ENCODE data around the gene ABCC1.

The ABCC1 gene

GRCh38 chr16:16096121-16096857 is 146.9 kb downstream of the ABCC1 start:
- Histone ChIP-seq H3K27ac (ENCODE audit: insufficient read depth in 1 of 2, low read depth in 1 of 2, low read length in 2 of 2, poor library complexity in 1 of 2, severe bottlenecking in 2 of 2) (peak overlapping the region; percentile 50 to 63), H3K27me3 (replicated peaks in 2 of 5; ENCODE audit: control insufficient read depth in 4 of 5, insufficient read depth in 5 of 5, low read length in 4 of 5) (no peaks in the 10 kb centered on the region), H3K9me3 (ENCODE audit: control extremely low read depth in 1 of 5, control insufficient read depth in 4 of 5, insufficient read depth in 2 of 5, low read depth in 1 of 5, low read length in 4 of 5) (no peaks in the 10 kb centered on the region), H3K36me3 (ENCODE audit: control insufficient read depth in 4 of 4, insufficient read depth in 4 of 4, low read length in 3 of 4) (peaks cover 21 to 79% (median 65%) of the 10 kb centered on the region in 4 experiments), H3K4me1 (ENCODE audit: control extremely low read depth in 1 of 4, control insufficient read depth in 4 of 4, insufficient read depth in 4 of 4, low read length in 3 of 4) (peaks cover 0 to 54% (median 26%) of the 10 kb centered on the region in 4 experiments), H3K4me3 (ENCODE audit: control insufficient read depth in 1 of 7, extremely low read depth in 1 of 7, insufficient read depth in 4 of 7, low read depth in 2 of 7, low read length in 6 of 7) (no peak overlapping the region)
- CTCF ChIA-PET, result interaction anchor here (0.9 to 3.5 kb wide), 7 partner anchors 8 to 25 kb away, joined by 3 to 17 read pairs (median 4); no protein-coding TSS in a partner anchor
- DNase-seq, result peak in 2 of 3 donors; percentile 58 to 60
- WGBS (ENCODE audit: insufficient coverage), result 59% methylated on average over 10 of the region's 14 CpGs
- POLR2A ChIA-PET, result interaction anchor here (1.0 to 1.1 kb wide), 2 partner anchors 24 to 31 kb away, joined by 7 read pairs; no protein-coding TSS in a partner anchor

GRCh38 chr16:16096858-16097213 is 147.4 kb downstream of the ABCC1 start:
- Histone ChIP-seq H3K9me3 (ENCODE audit: control extremely low read depth in 1 of 5, control insufficient read depth in 4 of 5, insufficient read depth in 2 of 5, low read depth in 1 of 5, low read length in 4 of 5) (no peaks in the 10 kb centered on the region), H3K36me3 (ENCODE audit: control insufficient read depth in 4 of 4, insufficient read depth in 4 of 4, low read length in 3 of 4) (peaks cover 19 to 79% (median 65%) of the 10 kb centered on the region in 4 experiments), H3K27ac (ENCODE audit: insufficient read depth in 1 of 2, low read depth in 1 of 2, low read length in 2 of 2, poor library complexity in 1 of 2, severe bottlenecking in 2 of 2) (peak overlapping the region; percentile 50 to 63), H3K4me3 (ENCODE audit: control insufficient read depth in 1 of 7, extremely low read depth in 1 of 7, insufficient read depth in 4 of 7, low read depth in 2 of 7, low read length in 6 of 7) (no peak overlapping the region), H3K4me1 (ENCODE audit: control extremely low read depth in 1 of 4, control insufficient read depth in 4 of 4, insufficient read depth in 4 of 4, low read length in 3 of 4) (peaks cover 0 to 54% (median 28%) of the 10 kb centered on the region in 4 experiments), H3K27me3 (replicated peaks in 2 of 5; ENCODE audit: control insufficient read depth in 4 of 5, insufficient read depth in 5 of 5, low read length in 4 of 5) (no peaks in the 10 kb centered on the region)
- WGBS (ENCODE audit: insufficient coverage), result 93% methylated on average over 3 of the region's 3 CpGs
- ChIA-PET POLR2A (interaction anchor here (1.1 kb wide), 1 partner anchor 30 kb away, joined by 7 read pairs; no protein-coding TSS in a partner anchor), CTCF (interaction anchor here (1.0 to 3.5 kb wide), 6 partner anchors 11 to 24 kb away, joined by 3 to 17 read pairs (median 4); no protein-coding TSS in a partner anchor)
- no peak for DNase-seq

GRCh38 chr16:16099320-16099719 is 149.9 kb downstream of the ABCC1 start:
- ChIA-PET POLR2A (no interaction called here), CTCF (interaction anchor here (0.7 to 3.5 kb wide), 5 partner anchors 9 to 48 kb away, joined by 3 to 17 read pairs (median 4); no protein-coding TSS in a partner anchor)
- no peak overlapping the region for H3K4me3 ChIP-seq (ENCODE audit: control insufficient read depth in 1 of 7, extremely low read depth in 1 of 7, insufficient read depth in 4 of 7, low read depth in 2 of 7, low read length in 6 of 7)
- no peaks in the 10 kb centered on the region for H3K9me3 ChIP-seq (ENCODE audit: control extremely low read depth in 1 of 5, control insufficient read depth in 4 of 5, insufficient read depth in 2 of 5, low read depth in 1 of 5, low read length in 4 of 5)
- H3K4me1 ChIP-seq (ENCODE audit: control extremely low read depth in 1 of 4, control insufficient read depth in 4 of 4, insufficient read depth in 4 of 4, low read length in 3 of 4), result peaks cover 0 to 57% (median 30%) of the 10 kb centered on the region in 4 experiments
- H3K27me3 ChIP-seq (replicated peaks in 2 of 5; ENCODE audit: control insufficient read depth in 4 of 5, insufficient read depth in 5 of 5, low read length in 4 of 5), result no peaks in the 10 kb centered on the region
- peaks cover 28 to 78% (median 66%) of the 10 kb centered on the region in 4 experiments for H3K36me3 ChIP-seq (ENCODE audit: control insufficient read depth in 4 of 4, insufficient read depth in 4 of 4, low read length in 3 of 4)
- peak overlapping the region in 1 of 2 experiments; percentile 0 for H3K27ac ChIP-seq (ENCODE audit: insufficient read depth in 1 of 2, low read depth in 1 of 2, low read length in 2 of 2, poor library complexity in 1 of 2, severe bottlenecking in 2 of 2)
- 90% methylated on average over 4 of the region's 4 CpGs for WGBS (ENCODE audit: insufficient coverage)
- DNase-seq, result no peak

GRCh38 chr16:16100631-16101030 is 151.2 kb downstream of the ABCC1 start:
- H3K9me3 ChIP-seq (ENCODE audit: control extremely low read depth in 1 of 5, control insufficient read depth in 4 of 5, insufficient read depth in 2 of 5, low read depth in 1 of 5, low read length in 4 of 5), result no peaks in the 10 kb centered on the region
- peak overlapping the region in 1 of 2 experiments; percentile 22 for H3K27ac ChIP-seq (ENCODE audit: insufficient read depth in 1 of 2, low read depth in 1 of 2, low read length in 2 of 2, poor library complexity in 1 of 2, severe bottlenecking in 2 of 2)
- H3K36me3 ChIP-seq (ENCODE audit: control insufficient read depth in 4 of 4, insufficient read depth in 4 of 4, low read length in 3 of 4), result peaks cover 28 to 80% (median 68%) of the 10 kb centered on the region in 4 experiments
- no peaks in the 10 kb centered on the region for H3K27me3 ChIP-seq (replicated peaks in 2 of 5; ENCODE audit: control insufficient read depth in 4 of 5, insufficient read depth in 5 of 5, low read length in 4 of 5)
- CTCF ChIA-PET, result interaction anchor here (0.8 to 1.8 kb wide), 5 partner anchors 8 to 54 kb away, joined by 3 to 5 read pairs (median 3); no protein-coding TSS in a partner anchor
- H3K4me3 ChIP-seq (ENCODE audit: control insufficient read depth in 1 of 7, extremely low read depth in 1 of 7, insufficient read depth in 4 of 7, low read depth in 2 of 7, low read length in 6 of 7), result peak overlapping the region in 1 of 7 experiments; percentile 42
- POLR2A ChIA-PET, result interaction anchor here (3.0 kb wide), 1 partner anchor 20 kb away, joined by 13 read pairs; no protein-coding TSS in a partner anchor
- peaks cover 0 to 53% (median 29%) of the 10 kb centered on the region in 4 experiments for H3K4me1 ChIP-seq (ENCODE audit: control extremely low read depth in 1 of 4, control insufficient read depth in 4 of 4, insufficient read depth in 4 of 4, low read length in 3 of 4)
- WGBS (ENCODE audit: insufficient coverage), result 26% methylated on average over 4 of the region's 8 CpGs
- peak in 2 of 3 donors; percentile 35 to 44 for DNase-seq

GRCh38 chr16:16101585-16101984 is 152.2 kb downstream of the ABCC1 start:
- no peak for DNase-seq
- ChIA-PET POLR2A (interaction anchor here (0.6 to 3.0 kb wide), 2 partner anchors 19 to 51 kb away, joined by 11 to 13 read pairs; no protein-coding TSS in a partner anchor), CTCF (interaction anchor here (0.9 to 1.8 kb wide), 5 partner anchors 9 to 103 kb away, joined by 3 to 5 read pairs (median 3); no protein-coding TSS in a partner anchor)
- Histone ChIP-seq H3K4me1 (ENCODE audit: control extremely low read depth in 1 of 4, control insufficient read depth in 4 of 4, insufficient read depth in 4 of 4, low read length in 3 of 4) (peaks cover 0 to 43% (median 24%) of the 10 kb centered on the region in 4 experiments), H3K36me3 (ENCODE audit: control insufficient read depth in 4 of 4, insufficient read depth in 4 of 4, low read length in 3 of 4) (peaks cover 24 to 84% (median 70%) of the 10 kb centered on the region in 4 experiments), H3K27ac (ENCODE audit: insufficient read depth in 1 of 2, low read depth in 1 of 2, low read length in 2 of 2, poor library complexity in 1 of 2, severe bottlenecking in 2 of 2) (peak overlapping the region in 1 of 2 experiments; percentile 11), H3K27me3 (replicated peaks in 2 of 5; ENCODE audit: control insufficient read depth in 4 of 5, insufficient read depth in 5 of 5, low read length in 4 of 5) (no peaks in the 10 kb centered on the region), H3K9me3 (ENCODE audit: control extremely low read depth in 1 of 5, control insufficient read depth in 4 of 5, insufficient read depth in 2 of 5, low read depth in 1 of 5, low read length in 4 of 5) (no peaks in the 10 kb centered on the region), H3K4me3 (ENCODE audit: control insufficient read depth in 1 of 7, extremely low read depth in 1 of 7, insufficient read depth in 4 of 7, low read depth in 2 of 7, low read length in 6 of 7) (no peak overlapping the region)
- 55% methylated on average over 4 of the region's 5 CpGs for WGBS (ENCODE audit: insufficient coverage)

- H3K4me3 ChIP-seq (ENCODE audit: control insufficient read depth in 1 of 7, extremely low read depth in 1 of 7, insufficient read depth in 4 of 7, low read depth in 2 of 7, low read length in 6 of 7), result no peak overlapping the region
- H3K27ac ChIP-seq (ENCODE audit: insufficient read depth in 1 of 2, low read depth in 1 of 2, low read length in 2 of 2, poor library complexity in 1 of 2, severe bottlenecking in 2 of 2), result peak overlapping the region in 1 of 2 experiments; percentile 46
- WGBS (ENCODE audit: insufficient coverage), result 96% methylated on average over 3 of the region's 4 CpGs
- no peaks in the 10 kb centered on the region for H3K27me3 ChIP-seq (replicated peaks in 2 of 5; ENCODE audit: control insufficient read depth in 4 of 5, insufficient read depth in 5 of 5, low read length in 4 of 5)
- DNase-seq, result no peak
- POLR2A ChIA-PET, result interaction anchor here (3.0 kb wide), 1 partner anchor 17 kb away, joined by 13 read pairs; no protein-coding TSS in a partner anchor
- H3K4me1 ChIP-seq (ENCODE audit: control extremely low read depth in 1 of 4, control insufficient read depth in 4 of 4, insufficient read depth in 4 of 4, low read length in 3 of 4), result peaks cover 0 to 41% (median 23%) of the 10 kb centered on the region in 4 experiments
- CTCF ChIA-PET, result interaction anchor here (0.9 to 1.4 kb wide), 4 partner anchors 10 to 104 kb away, joined by 3 read pairs; no protein-coding TSS in a partner anchor
- no peaks in the 10 kb centered on the region for H3K9me3 ChIP-seq (ENCODE audit: control extremely low read depth in 1 of 5, control insufficient read depth in 4 of 5, insufficient read depth in 2 of 5, low read depth in 1 of 5, low read length in 4 of 5)
- peaks cover 20 to 82% (median 65%) of the 10 kb centered on the region in 4 experiments for H3K36me3 ChIP-seq (ENCODE audit: control insufficient read depth in 4 of 4, insufficient read depth in 4 of 4, low read length in 3 of 4)
These were observed 153.3 kb downstream of the ABCC1 start for GRCh38 chr16:16102738-16103137.

Data from common myeloid progenitor, CD34-positive (primary cell).